ENCODE data around the gene EGFR. TPM values are rescaled to one million over a fixed set of nuclear protein-coding genes. Genes with fewer than 3 reads are reported as not detected.

Gene EGFR
- total RNA-seq, 1 donor from 2014 or later: 6.1 TPM

GRCh38 chr7:55177589-55178261 is 158.9 kb downstream of the EGFR start:
- intact Hi-C loops (cut with micrococcal nuclease): no loop called here
- Histone ChIP-seq H3K27me3 (ENCODE audit: low read depth) (no peaks in the 10 kb centered on the region), H3K9me3 (replicated peaks) (no peaks in the 10 kb centered on the region), H3K4me3 (no peak overlapping the region), H3K4me1 (peaks cover 30% of the 10 kb centered on the region), H3K36me3 (peaks cover 45% of the 10 kb centered on the region), H3K27ac (replicated peaks) (peak overlapping the region; percentile 68)
- DNase-seq: peak; percentile 51
- TF ChIP-seq CTCF (IDR thresholded peaks at IDR 0.05; ENCODE audit: borderline replicate concordance): no peak

GRCh38 chr7:55178292-55178862 is 159.6 kb downstream of the EGFR start:
- H3K36me3 ChIP-seq: peaks cover 38% of the 10 kb centered on the region

GRCh38 chr7:55178863-55179773 is 160.3 kb downstream of the EGFR start:
- DNase-seq: no peak
- H3K4me3 ChIP-seq: no peak overlapping the region
- TF ChIP-seq CTCF (IDR thresholded peaks at IDR 0.05; ENCODE audit: borderline replicate concordance): no peak
- no peaks in the 10 kb centered on the region for H3K27me3 ChIP-seq (ENCODE audit: low read depth)
- intact Hi-C loops (cut with micrococcal nuclease): no loop called here
- no peaks in the 10 kb centered on the region for H3K9me3 ChIP-seq (replicated peaks)
- no peak overlapping the region for H3K27ac ChIP-seq (replicated peaks)
- H3K4me1 ChIP-seq: peaks cover 30% of the 10 kb centered on the region
- peaks cover 31% of the 10 kb centered on the region for H3K36me3 ChIP-seq

More at GRCh38 chr7:55178292-55178862, 159.6 kb downstream of the EGFR start:
- DNase-seq: no peak
- TF ChIP-seq CTCF (IDR thresholded peaks at IDR 0.05; ENCODE audit: borderline replicate concordance): no peak
- H3K9me3 ChIP-seq (replicated peaks): no peaks in the 10 kb centered on the region
- no peaks in the 10 kb centered on the region for H3K27me3 ChIP-seq (ENCODE audit: low read depth)
- peaks cover 30% of the 10 kb centered on the region for H3K4me1 ChIP-seq
- no peak overlapping the region for H3K4me3 ChIP-seq
- H3K27ac ChIP-seq (replicated peaks): peak overlapping the region; percentile 68
- intact Hi-C loops (cut with micrococcal nuclease): no loop called here

GRCh38 chr7:55179931-55180682 is 161.3 kb downstream of the EGFR start:
- Histone ChIP-seq H3K4me1 (peaks cover 30% of the 10 kb centered on the region), H3K4me3 (no peak overlapping the region), H3K9me3 (replicated peaks) (no peaks in the 10 kb centered on the region), H3K27me3 (ENCODE audit: low read depth) (no peaks in the 10 kb centered on the region), H3K36me3 (peaks cover 23% of the 10 kb centered on the region), H3K27ac (replicated peaks) (no peak overlapping the region)
- intact Hi-C loops (cut with micrococcal nuclease): no loop called here
- no peak for DNase-seq
- no peak for TF ChIP-seq CTCF (IDR thresholded peaks at IDR 0.05; ENCODE audit: borderline replicate concordance)

- no peak for TF ChIP-seq CTCF (IDR thresholded peaks at IDR 0.05; ENCODE audit: borderline replicate concordance)
- H3K9me3 ChIP-seq (replicated peaks): no peaks in the 10 kb centered on the region
- DNase-seq: no peak
- no peak overlapping the region for H3K27ac ChIP-seq (replicated peaks)
- H3K4me1 ChIP-seq: peaks cover 29% of the 10 kb centered on the region
- H3K27me3 ChIP-seq (ENCODE audit: low read depth): no peaks in the 10 kb centered on the region
- H3K36me3 ChIP-seq: peaks cover 27% of the 10 kb centered on the region
- no peak overlapping the region for H3K4me3 ChIP-seq
- intact Hi-C loops (cut with micrococcal nuclease): no loop called here
Measured at GRCh38 chr7:55180963-55181542, 162.2 kb downstream of the EGFR start.

Data from left ventricle myocardium inferior (tissue), 1 donor.